GM12874 (cell line): ENCODE measurements around the gene SHF.
A peak's percentile ranks its signal among the peaks of the same experiment; 100 is the strongest.

ENCODE experiments used
- TF ChIP-seq, protein P1 (sequence below): IDR thresholded peaks from 2 replicates; pipeline ENCODE4 v1.5.1; 2011; ENCODE audit warnings: low read depth, mild to moderate bottlenecking, control low read depth, low read length, moderate library complexity; ENCODE audit not compliant: insufficient read depth

The SHF gene

DNA sequence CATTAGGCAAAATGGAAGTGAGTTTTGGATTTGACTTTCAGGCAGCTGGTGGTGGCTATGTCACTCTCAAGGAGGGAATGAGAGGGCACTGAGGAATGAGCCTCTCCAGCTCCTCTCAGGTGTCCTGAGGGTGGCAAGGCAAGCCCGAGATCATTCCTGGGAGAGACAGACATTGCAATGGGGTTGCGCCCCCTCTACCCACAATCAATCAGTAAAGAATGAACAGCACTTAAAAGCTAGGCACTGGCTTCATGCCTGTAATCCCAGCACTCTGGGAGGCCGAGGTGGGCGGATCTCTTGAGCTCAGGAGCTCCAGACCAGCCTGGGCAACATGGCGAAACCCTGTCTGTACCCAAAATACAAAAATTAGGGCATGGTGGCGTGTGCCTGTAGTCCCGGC, 14.1 kb upstream of the SHF start:
- TF ChIP-seq, protein P1, sequence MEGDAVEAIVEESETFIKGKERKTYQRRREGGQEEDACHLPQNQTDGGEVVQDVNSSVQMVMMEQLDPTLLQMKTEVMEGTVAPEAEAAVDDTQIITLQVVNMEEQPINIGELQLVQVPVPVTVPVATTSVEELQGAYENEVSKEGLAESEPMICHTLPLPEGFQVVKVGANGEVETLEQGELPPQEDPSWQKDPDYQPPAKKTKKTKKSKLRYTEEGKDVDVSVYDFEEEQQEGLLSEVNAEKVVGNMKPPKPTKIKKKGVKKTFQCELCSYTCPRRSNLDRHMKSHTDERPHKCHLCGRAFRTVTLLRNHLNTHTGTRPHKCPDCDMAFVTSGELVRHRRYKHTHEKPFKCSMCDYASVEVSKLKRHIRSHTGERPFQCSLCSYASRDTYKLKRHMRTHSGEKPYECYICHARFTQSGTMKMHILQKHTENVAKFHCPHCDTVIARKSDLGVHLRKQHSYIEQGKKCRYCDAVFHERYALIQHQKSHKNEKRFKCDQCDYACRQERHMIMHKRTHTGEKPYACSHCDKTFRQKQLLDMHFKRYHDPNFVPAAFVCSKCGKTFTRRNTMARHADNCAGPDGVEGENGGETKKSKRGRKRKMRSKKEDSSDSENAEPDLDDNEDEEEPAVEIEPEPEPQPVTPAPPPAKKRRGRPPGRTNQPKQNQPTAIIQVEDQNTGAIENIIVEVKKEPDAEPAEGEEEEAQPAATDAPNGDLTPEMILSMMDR, result no peak

DNA sequence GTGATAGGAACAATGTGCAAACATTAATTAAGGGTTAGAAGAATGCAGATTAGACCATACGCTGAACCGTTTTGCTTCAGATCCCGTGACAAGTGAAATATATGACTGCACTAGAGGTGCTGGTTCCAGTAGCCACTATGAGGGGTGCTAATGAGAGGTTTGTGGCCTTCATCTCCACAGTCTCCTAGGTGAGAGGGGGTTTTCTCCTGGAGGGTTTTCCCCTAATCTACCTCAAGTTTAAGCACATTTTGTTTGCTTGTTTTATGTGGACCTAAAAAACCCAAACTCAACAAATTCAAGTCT, 13.7 kb upstream of the SHF start:
- TF ChIP-seq, protein P1, result no peak

DNA sequence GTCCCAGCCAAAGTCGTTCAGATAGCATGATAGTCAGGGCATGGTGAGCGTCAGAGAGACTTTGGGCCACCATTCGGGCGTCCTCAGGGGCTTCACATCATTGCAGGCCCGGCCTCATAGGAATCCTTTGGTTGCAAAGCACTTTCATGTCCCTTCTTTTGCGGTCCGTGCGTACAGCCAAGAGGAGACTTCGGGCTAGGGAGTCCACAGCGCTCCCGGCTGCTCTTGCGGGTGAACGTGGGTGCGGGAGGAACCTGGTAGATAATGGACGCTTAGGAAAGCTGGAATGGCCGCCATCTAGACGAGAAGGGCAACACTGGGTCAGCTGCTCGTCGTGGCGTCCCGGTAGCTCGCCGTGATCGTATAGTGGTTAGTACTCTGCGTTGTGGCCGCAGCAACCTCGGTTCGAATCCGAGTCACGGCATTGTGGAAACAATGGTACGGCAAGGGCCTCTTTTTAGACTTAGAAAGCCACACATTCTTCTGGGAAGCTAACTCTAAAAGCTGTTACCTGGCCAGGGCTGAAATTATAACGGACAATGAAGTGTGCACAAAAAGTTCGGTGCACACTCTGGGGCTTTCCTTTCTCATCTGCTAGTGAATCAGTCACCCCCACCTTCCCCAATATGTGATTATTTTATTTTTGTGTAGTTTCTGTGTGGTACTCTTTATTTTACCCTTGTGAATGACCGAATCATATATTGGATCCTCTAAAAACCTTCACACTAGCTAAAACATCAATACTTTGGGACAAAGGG, 13.2 kb upstream of the SHF start:
- TF ChIP-seq, protein P1, result no peak

DNA sequence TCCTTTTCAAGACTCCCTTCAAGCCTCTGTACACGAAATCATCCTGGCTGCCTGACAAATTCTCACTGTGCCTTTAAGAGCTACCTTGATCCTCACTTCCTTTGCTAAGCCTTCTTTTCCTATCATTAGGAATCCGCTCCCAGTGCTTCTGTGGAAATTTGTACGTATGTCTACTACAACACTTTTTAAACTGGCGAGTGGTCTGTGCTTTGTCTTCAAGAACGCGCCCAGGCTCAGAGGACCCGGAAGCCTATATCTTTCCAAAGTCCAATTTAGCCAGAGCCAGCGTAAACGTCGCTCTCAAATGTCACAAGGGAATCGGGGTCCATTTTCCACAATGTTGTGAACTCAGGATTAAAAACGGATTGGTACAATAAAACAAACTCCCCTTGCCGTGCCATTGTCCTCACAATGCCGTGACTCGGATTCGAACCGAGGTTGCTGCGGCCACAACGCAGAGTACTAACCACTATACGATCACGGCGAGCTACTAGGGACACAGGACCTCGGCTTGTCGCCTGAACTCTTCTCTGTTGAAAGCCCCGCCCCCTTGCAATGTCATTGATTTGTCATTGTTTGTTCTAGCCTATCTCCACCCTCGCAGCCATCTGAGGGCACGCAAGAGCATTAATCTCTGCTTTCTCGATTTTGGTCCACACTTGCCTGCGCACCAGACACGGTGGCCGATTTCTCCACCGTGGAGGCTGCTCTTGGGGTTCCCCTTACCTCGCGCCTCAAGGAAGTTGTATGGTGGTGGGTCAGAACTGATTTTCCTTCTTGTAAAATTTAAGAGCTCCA, 12.4 kb upstream of the SHF start:
- TF ChIP-seq, protein P1, result no peak

DNA sequence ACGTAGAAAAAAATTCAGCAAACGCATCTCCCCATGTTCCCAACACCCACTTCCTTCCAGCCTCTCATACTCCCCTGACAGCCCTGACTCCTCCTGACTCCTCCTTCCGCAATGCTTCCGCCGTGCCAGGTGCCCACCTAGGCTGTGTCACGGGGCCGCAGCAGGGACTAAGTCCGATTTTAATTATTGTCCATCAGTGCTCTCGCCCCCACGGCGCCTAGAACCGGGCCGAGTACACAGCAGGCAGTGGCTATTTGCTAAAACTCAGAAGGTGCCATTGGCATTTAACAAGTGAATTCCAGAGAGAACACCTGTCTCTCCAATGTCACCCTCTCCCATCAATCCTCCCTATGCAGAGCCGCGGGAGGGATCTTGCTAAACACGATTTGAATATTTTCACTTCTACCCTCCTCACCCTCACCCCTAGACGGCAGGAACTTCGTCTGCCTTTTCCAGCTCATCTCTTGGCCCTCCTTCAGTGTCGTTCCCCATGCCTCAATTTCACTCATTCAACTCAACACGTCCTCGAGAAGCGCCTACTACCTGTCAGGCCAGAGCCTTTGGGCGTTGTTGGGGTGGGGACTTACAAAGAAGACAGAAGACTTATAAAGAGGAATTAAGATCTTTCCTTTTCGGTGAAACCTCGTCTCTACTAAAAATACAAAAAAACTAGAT, 11.5 kb upstream of the SHF start:
- TF ChIP-seq, protein P1, result no peak

DNA sequence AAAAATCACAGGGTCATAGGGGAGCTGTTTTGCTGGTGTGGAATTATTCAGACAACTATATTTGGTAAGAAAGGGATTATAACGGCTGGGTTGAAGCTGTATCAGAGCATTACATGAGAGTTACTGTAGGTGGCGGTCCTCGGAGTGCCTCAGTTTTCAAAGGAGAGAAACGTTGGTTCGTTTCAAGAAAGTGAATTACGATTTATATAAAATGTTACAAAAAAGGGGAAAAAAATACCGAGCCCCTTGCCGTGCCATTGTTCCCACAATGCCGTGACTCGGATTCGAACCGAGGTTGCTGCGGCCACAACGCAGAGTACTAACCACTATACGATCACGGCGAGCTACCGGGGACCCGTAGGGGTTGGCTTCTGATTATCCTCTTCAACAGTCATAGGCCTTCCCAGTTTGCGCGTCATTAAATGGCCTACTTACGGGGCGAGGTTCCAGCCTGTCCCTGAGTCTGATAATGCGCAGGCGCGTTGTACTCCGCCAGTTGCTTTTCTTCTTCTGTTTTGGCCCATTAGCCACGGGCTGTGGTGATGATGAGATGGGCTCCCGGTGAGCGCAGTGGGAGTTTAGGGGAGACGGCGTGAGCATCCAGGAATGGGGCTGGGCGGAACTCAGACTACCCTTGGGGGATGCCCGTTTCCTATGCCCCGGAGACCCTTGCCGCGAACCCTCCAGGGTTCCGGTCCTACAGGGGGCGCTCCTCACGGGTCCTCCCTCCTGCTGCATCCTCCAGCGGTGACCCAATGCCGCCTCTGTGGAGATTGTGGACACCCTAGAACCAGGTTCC, 10.8 kb upstream of the SHF start:
- TF ChIP-seq, protein P1, result peak; percentile 91

DNA sequence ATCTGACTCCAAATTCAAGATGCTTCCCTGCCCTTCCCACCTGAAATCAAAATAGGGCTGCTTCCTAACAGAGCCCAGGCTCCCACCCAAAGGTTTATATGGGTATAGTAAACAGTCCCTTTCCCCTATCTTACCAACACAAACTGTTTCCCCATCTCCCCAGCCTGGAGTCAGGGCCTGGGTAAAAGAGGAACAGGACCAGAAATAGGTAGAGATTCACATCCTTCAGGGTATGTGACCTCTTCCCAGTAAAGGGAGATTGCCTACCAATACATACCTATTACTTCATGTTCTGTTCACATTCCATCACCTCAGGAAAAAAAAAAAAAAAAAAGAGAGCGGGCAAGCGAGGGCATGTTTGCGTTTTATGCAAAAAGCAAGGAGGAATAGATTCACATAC, 9.7 kb upstream of the SHF start:
- TF ChIP-seq, protein P1, result no peak
